ENCODE data around the gene RPH3AL.

The RPH3AL gene

GRCh38 chr17:278055-278675 is 74.4 kb downstream of the RPH3AL start:
- TF ChIP-seq ZNF623 (tag by site-specific recombination; IDR thresholded peaks at IDR 0.05) (peak; percentile 93), ZFHX2 (tag by site-specific recombination; conservative IDR thresholded peaks at IDR 0.05) (0 out of 2 replicates have a peak, but pooled peaks have one; percentile 12), PRDM10 (tag by site-specific recombination; IDR thresholded peaks at IDR 0.05) (no peak), KLF1 (tag by site-specific recombination; IDR thresholded peaks at IDR 0.05) (no peak)
- Histone ChIP-seq H3K4me3 (ENCODE audit: low read depth, low read length) (no peak overlapping the region), H3K9me3 (ENCODE audit: control insufficient read depth, insufficient read depth, low read depth, low read length) (no peaks in the 10 kb centered on the region), H3K27ac (ENCODE audit: extremely low read depth, low read depth, low read length) (no peak overlapping the region), H3K36me3 (ENCODE audit: control insufficient read depth in 2 of 2, insufficient read depth in 1 of 2, low read length in 2 of 2) (no peaks in the 10 kb centered on the region), H3K4me1 (ENCODE audit: control insufficient read depth, insufficient read depth, low read length) (no peaks in the 10 kb centered on the region)
- ChIA-PET CTCF (no interaction called here), POLR2A (no interaction called here)

- ChIA-PET CTCF (interaction anchor here (0.9 kb wide), 1 partner anchor 10 kb away, joined by 3 read pairs; no protein-coding TSS in a partner anchor), POLR2A (no interaction called here)
- no peaks in the 10 kb centered on the region for H3K4me1 ChIP-seq (ENCODE audit: control insufficient read depth, insufficient read depth, low read length)
- no peaks in the 10 kb centered on the region for H3K9me3 ChIP-seq (ENCODE audit: control insufficient read depth, insufficient read depth, low read depth, low read length)
- no peak overlapping the region for H3K27ac ChIP-seq (ENCODE audit: extremely low read depth, low read depth, low read length)
- no peaks in the 10 kb centered on the region for H3K36me3 ChIP-seq (ENCODE audit: control insufficient read depth in 2 of 2, insufficient read depth in 1 of 2, low read length in 2 of 2)
- H3K4me3 ChIP-seq (ENCODE audit: low read depth, low read length): no peak overlapping the region
- TF ChIP-seq ZBTB44 (tag by site-specific recombination; IDR thresholded peaks at IDR 0.05) (no peak), ZNF518A (tag by site-specific recombination; conservative IDR thresholded peaks at IDR 0.05; ENCODE audit: low read depth) (no peak), ZNF558 (tag by site-specific recombination; IDR thresholded peaks at IDR 0.05) (no peak), ZFP41 (tag by site-specific recombination; IDR thresholded peaks at IDR 0.05; ENCODE audit: borderline replicate concordance) (no peak)
Measured at GRCh38 chr17:274902-275301, 77.7 kb downstream of the RPH3AL start.

- CTCF ChIA-PET: no interaction called here
- Histone ChIP-seq H3K9me3 (ENCODE audit: control insufficient read depth, insufficient read depth, low read depth, low read length) (no peaks in the 10 kb centered on the region), H3K4me1 (ENCODE audit: control insufficient read depth, insufficient read depth, low read length) (no peaks in the 10 kb centered on the region), H3K4me3 (ENCODE audit: low read depth, low read length) (no peak overlapping the region), H3K27ac (ENCODE audit: extremely low read depth, low read depth, low read length) (no peak overlapping the region), H3K36me3 (ENCODE audit: control insufficient read depth in 2 of 2, insufficient read depth in 1 of 2, low read length in 2 of 2) (no peaks in the 10 kb centered on the region)
- POLR2A ChIA-PET: no interaction called here
- TF ChIP-seq ZNF692 (tag by site-specific recombination; IDR thresholded peaks at IDR 0.05) (no peak), ZNF132 (tag by site-specific recombination; IDR thresholded peaks at IDR 0.05; ENCODE audit: borderline replicate concordance) (no peak), ZBTB11 (tag by site-specific recombination; conservative IDR thresholded peaks at IDR 0.05; ENCODE audit: low read depth) (no peak)
Measured at GRCh38 chr17:273981-274832, 78.4 kb downstream of the RPH3AL start.
